ENCODE measurements around the gene EBF3. TPM values are rescaled to one million over a fixed set of nuclear protein-coding genes. Genes with fewer than 3 reads are reported as not detected.

EBF3 gene
- total RNA-seq, 1 donor from 2014 or later: not detected

- H3K9me3 Mint-ChIP-seq (ENCODE audit: low read depth): no peaks in the 10 kb centered on the region
- no peak overlapping the region for H3K27ac Mint-ChIP-seq (ENCODE audit: unreplicated experiment)
- peaks cover 7% of the 10 kb centered on the region for H3K27me3 Mint-ChIP-seq (ENCODE audit: low read depth)
- no peak for DNase-seq (ENCODE audit: low spot score)
- H3K36me3 Mint-ChIP-seq (ENCODE audit: low read depth): no peaks in the 10 kb centered on the region
- no peaks in the 10 kb centered on the region for H3K4me1 Mint-ChIP-seq (ENCODE audit: low read depth)
- H3K4me3 Mint-ChIP-seq (ENCODE audit: unreplicated experiment): no peak overlapping the region
- TF ChIP-seq, protein P1, sequence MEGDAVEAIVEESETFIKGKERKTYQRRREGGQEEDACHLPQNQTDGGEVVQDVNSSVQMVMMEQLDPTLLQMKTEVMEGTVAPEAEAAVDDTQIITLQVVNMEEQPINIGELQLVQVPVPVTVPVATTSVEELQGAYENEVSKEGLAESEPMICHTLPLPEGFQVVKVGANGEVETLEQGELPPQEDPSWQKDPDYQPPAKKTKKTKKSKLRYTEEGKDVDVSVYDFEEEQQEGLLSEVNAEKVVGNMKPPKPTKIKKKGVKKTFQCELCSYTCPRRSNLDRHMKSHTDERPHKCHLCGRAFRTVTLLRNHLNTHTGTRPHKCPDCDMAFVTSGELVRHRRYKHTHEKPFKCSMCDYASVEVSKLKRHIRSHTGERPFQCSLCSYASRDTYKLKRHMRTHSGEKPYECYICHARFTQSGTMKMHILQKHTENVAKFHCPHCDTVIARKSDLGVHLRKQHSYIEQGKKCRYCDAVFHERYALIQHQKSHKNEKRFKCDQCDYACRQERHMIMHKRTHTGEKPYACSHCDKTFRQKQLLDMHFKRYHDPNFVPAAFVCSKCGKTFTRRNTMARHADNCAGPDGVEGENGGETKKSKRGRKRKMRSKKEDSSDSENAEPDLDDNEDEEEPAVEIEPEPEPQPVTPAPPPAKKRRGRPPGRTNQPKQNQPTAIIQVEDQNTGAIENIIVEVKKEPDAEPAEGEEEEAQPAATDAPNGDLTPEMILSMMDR (IDR thresholded peaks at IDR 0.05): no peak
Observed at GRCh38 chr10:129933456-129934092, 30.5 kb downstream of the EBF3 start.

- H3K4me3 Mint-ChIP-seq (ENCODE audit: unreplicated experiment): no peak overlapping the region
- DNase-seq (ENCODE audit: low spot score): no peak
- no peak overlapping the region for H3K27ac Mint-ChIP-seq (ENCODE audit: unreplicated experiment)
- H3K36me3 Mint-ChIP-seq (ENCODE audit: low read depth): no peaks in the 10 kb centered on the region
- peaks cover 3% of the 10 kb centered on the region for H3K27me3 Mint-ChIP-seq (ENCODE audit: low read depth)
- TF ChIP-seq, protein P1 (IDR thresholded peaks at IDR 0.05): no peak
- no peaks in the 10 kb centered on the region for H3K9me3 Mint-ChIP-seq (ENCODE audit: low read depth)
- H3K4me1 Mint-ChIP-seq (ENCODE audit: low read depth): no peaks in the 10 kb centered on the region
Observed at GRCh38 chr10:129932751-129933433, 31.2 kb downstream of the EBF3 start.

DNA sequence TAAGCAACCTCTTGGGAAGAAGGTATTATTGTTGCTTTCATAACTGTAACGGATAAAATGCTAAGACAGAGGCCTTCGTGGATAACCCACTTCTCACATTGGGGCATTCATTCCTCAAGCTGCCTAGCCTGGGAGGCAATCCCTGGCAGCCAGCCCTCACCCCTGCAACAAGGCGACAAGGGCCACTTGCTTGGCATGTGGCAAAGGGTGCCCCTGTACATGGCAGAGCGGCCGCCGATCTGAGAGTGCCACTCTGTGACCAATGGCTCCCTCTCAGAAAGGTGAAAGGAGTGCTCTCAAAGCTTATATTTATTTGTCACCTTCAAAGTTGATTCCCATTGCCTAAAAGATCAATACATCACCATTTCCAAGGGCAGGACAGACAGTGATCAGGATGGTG is 31.9 kb downstream of the EBF3 start:
- Mint-ChIP-seq H3K27me3 (ENCODE audit: low read depth) (no peaks in the 10 kb centered on the region), H3K4me3 (ENCODE audit: unreplicated experiment) (no peak overlapping the region), H3K9me3 (ENCODE audit: low read depth) (no peaks in the 10 kb centered on the region), H3K27ac (ENCODE audit: unreplicated experiment) (no peak overlapping the region), H3K36me3 (ENCODE audit: low read depth) (no peaks in the 10 kb centered on the region), H3K4me1 (ENCODE audit: low read depth) (no peaks in the 10 kb centered on the region)
- TF ChIP-seq, protein P1 (IDR thresholded peaks at IDR 0.05): no peak
- DNase-seq (ENCODE audit: low spot score): no peak

DNA sequence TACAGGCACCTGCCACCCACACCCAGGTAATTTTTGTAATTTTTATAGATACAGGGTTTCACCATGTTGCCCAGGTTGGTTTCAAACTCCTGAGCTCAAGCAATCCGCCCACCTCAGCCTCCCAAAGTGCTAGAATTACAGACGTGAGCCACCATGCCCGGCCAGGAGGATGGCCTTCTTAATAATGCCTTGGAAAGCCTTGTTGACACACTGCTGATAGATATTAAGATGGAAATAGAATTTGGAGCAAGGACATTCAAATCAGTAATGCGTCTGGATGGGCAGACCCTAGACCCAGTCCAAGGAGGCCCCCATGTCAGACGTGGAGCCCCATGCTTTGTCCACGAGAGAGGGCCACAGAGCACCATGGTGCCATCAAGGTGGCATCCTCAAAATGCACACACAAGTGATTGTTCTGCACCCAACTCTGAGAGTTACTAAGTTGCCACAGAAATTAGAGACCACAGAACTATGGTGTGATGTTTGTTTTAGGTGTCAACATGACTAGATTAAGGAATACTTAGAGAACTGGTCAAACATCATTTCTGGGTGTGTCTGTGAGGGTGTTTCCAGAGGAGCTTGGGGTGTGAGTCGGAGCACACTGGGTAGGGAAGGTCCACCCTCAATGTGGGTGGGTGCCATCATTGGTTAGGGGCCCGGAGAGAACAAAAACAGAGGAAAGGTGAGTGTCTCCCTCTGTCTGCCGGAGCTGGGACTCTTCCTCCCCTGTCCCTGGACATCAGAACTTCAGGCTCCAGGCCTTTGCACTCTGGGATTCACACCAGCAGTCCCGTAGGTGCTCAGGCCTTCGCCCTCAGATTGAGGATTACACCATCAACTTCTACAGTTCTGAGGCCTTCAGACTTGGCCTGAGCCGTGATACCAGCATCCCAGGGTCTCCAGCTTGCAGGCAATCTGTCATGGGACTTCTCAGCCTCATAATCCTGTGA is 34.5 kb downstream of the EBF3 start:
- DNase-seq (ENCODE audit: low spot score): no peak
- Mint-ChIP-seq H3K36me3 (ENCODE audit: low read depth) (no peaks in the 10 kb centered on the region), H3K9me3 (ENCODE audit: low read depth) (no peaks in the 10 kb centered on the region), H3K4me3 (ENCODE audit: unreplicated experiment) (no peak overlapping the region), H3K27ac (ENCODE audit: unreplicated experiment) (no peak overlapping the region), H3K4me1 (ENCODE audit: low read depth) (no peaks in the 10 kb centered on the region), H3K27me3 (ENCODE audit: low read depth) (peaks cover 5% of the 10 kb centered on the region)
- TF ChIP-seq, protein P1 (IDR thresholded peaks at IDR 0.05): peak; percentile 27

Measured in chondrocyte (in vitro differentiated cells).